ENCODE results near the gene PIEZO1.

DNA sequence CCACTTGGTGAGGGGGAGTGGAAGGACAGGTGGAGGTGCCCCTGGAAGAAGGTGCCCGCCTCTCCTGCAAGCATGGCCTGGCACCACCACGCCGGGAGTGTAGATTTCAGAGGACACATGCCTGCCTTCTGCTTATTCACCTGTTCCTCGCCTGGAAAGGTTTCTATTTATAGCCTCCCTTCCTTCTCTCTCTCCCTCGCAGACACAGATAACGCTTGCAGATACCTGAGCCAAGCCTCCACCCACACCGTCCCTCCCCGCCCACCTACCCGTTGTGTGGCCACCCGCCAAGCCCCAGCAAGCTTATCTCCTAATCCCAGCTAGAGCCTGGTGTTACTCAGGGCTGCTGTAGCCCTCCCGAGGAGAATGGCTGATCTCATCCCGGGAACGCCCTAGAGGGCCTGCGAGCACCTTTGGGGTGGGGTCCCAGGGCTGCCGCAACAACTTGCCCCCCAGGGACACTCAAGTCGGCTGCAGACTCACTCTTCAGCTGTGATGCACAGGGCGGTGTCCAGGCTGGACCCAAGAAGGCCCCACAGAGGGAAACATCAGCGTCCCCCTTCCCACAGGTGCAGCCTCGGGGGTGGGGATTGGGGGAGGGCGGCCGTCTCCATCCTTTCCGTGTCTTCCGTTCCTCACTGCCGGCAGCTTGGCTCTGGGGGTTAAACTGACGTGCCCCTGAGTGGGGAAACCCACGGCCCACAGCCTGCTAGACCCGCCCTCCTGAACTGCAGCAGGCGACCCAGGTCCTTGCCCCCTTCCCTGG lies 96.8 kb downstream of the PIEZO1 start:
- no peak for TF ChIP-seq POLR2AphosphoS5 (IDR thresholded peaks at IDR 0.05; ENCODE audit: low read depth, low read length)
- TF ChIP-seq, protein P1, sequence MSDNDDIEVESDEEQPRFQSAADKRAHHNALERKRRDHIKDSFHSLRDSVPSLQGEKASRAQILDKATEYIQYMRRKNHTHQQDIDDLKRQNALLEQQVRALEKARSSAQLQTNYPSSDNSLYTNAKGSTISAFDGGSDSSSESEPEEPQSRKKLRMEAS (IDR thresholded peaks at IDR 0.05; ENCODE audit: low read depth): no peak
- TF ChIP-seq, protein P2, sequence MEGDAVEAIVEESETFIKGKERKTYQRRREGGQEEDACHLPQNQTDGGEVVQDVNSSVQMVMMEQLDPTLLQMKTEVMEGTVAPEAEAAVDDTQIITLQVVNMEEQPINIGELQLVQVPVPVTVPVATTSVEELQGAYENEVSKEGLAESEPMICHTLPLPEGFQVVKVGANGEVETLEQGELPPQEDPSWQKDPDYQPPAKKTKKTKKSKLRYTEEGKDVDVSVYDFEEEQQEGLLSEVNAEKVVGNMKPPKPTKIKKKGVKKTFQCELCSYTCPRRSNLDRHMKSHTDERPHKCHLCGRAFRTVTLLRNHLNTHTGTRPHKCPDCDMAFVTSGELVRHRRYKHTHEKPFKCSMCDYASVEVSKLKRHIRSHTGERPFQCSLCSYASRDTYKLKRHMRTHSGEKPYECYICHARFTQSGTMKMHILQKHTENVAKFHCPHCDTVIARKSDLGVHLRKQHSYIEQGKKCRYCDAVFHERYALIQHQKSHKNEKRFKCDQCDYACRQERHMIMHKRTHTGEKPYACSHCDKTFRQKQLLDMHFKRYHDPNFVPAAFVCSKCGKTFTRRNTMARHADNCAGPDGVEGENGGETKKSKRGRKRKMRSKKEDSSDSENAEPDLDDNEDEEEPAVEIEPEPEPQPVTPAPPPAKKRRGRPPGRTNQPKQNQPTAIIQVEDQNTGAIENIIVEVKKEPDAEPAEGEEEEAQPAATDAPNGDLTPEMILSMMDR (IDR thresholded peaks at IDR 0.05): no peak
- TF ChIP-seq SIN3A (IDR thresholded peaks at IDR 0.05; ENCODE audit: borderline replicate concordance, low read depth, low read length): no peak
- TF ChIP-seq RXRA (IDR thresholded peaks at IDR 0.05; ENCODE audit: borderline replicate concordance, low read depth): no peak
- TF ChIP-seq EZH2phosphoT487 (IDR thresholded peaks at IDR 0.05; ENCODE audit: borderline replicate concordance, low read depth): no peak

All from SK-N-SH (cell line).